Body of pancreas (tissue), 4 donors: ENCODE data around the gene CRYBG3. TPM values are rescaled to one million over a fixed set of nuclear protein-coding genes. Genes with fewer than 3 reads are reported as not detected.
A peak's percentile ranks its signal among the peaks of the same experiment; 100 is the strongest.

Source experiments
- ATAC-seq: fragments of 150-250 bp; one replicate; pipeline ENCODE4 v1.9.1; 2016
- DNase-seq, 4 donors: peaks; one replicate each; pipeline ENCODE4 v3.0.0-alpha.2; 2019
- H3K27ac ChIP-seq, 4 donors: fragments of 200-600 bp; sonication (generic); 1 replicate in 3 of 4; 2 replicates in 1 of 4; pipeline versions ENCODE4 v1.5.1 to v1.6.1; 2016 to 2019; ENCODE audit warnings: mild to moderate bottlenecking in 1 of 4, mixed read lengths in 1 of 4, moderate library complexity in 1 of 4
- H3K27me3 ChIP-seq, 2 donors: fragments of 200-600 bp; sonication (generic); one replicate each; pipeline ENCODE4 v1.6.0; 2016; ENCODE audit warnings: mild to moderate bottlenecking in 1 of 2
- H3K36me3 ChIP-seq, 2 donors: fragments of 200-600 bp; sonication (generic); replicated peaks in 1 of 2; 2 replicates each; pipeline ENCODE4 v1.5.1; 2016; ENCODE audit warnings: low read depth in 2 of 2; ENCODE audit not compliant: insufficient read depth in 1 of 2
- H3K4me1 ChIP-seq: fragments of 200-600 bp; sonication (generic); one replicate; pipeline ENCODE4 v1.6.0; 2016
- H3K4me3 ChIP-seq, 2 donors: fragments of 200-600 bp; sonication (generic); 1 replicate in 1 of 2; 2 replicates in 1 of 2; pipeline ENCODE4 v1.5.1; 2016 to 2019
- H3K9me3 ChIP-seq, 3 donors: fragments of 200-600 bp; sonication (generic); 1 replicate in 2 of 3; 2 replicates in 1 of 3; pipeline ENCODE4 v1.5.1; 2016
- CTCF ChIP-seq, 7 experiments: fragments of 450-650 bp in 4 of 7; fragments of 200-600 bp in 3 of 7; sonication (generic) in 3 of 7; IDR thresholded peaks; one replicate each; pipeline ENCODE4 v1.5.1; 2016 to 2019; ENCODE audit warnings: antibody characterized with exemption in 7 of 7
- POLR2A ChIP-seq, 3 donors: fragments of 450-650 bp; IDR thresholded peaks; one replicate each; pipeline ENCODE4 v1.6.1; 2016; ENCODE audit warnings: antibody characterized with exemption in 3 of 3, mild to moderate bottlenecking in 2 of 3
- WGBS, 2 donors: methylation state at CpG; one replicate each; pipeline ENCODE4 v1.1.5; 2017; 5-methylcytosine and 5-hydroxymethylcytosine counted together
- intact Hi-C: fragments of 100-400 bp; cut with DNase I; formaldehyde crosslinking; loops from one replicate; pipeline ENCODE4 v1.15.1; 2023
- total RNA-seq, 2 donors: library from RNA; depleted of rRNA; stranded (reverse); fragments of >200 nt; gene quantifications; one replicate each; pipeline ENCODE4 v1.1.0, GENCODE V29; 2016

Gene CRYBG3
- total RNA-seq, 2 donors from 2014 or later = 14.5 to 17.1 TPM

- TF ChIP-seq CTCF (IDR thresholded peaks at IDR 0.05) (no peak), POLR2A (IDR thresholded peaks at IDR 0.05) (no peak)
- 81% methylated on average over 5 of the region's 5 CpGs for WGBS, 2 donors
- Histone ChIP-seq H3K36me3 (peaks cover 0 to 39% of the 10 kb centered on the region in 2 donors), H3K4me1 (no peaks in the 10 kb centered on the region), H3K4me3 (no peak overlapping the region), H3K27me3 (no peaks in the 10 kb centered on the region), H3K27ac (no peak overlapping the region), H3K9me3 (no peaks in the 10 kb centered on the region)
- intact Hi-C loops = no loop called here
- DNase-seq (no peak), ATAC-seq (no peak)
These were observed 127.9 kb downstream of the CRYBG3 start for GRCh38 chr3:97949743-97950142.

GRCh38 chr3:97950360-97950759, 128.5 kb downstream of the CRYBG3 start:
- no peak for DNase-seq
- no peak for ATAC-seq
- Histone ChIP-seq H3K27me3 (no peaks in the 10 kb centered on the region), H3K27ac (no peak overlapping the region), H3K9me3 (no peaks in the 10 kb centered on the region), H3K4me1 (no peaks in the 10 kb centered on the region), H3K36me3 (peaks cover 0 to 33% of the 10 kb centered on the region in 2 donors), H3K4me3 (no peak overlapping the region)
- intact Hi-C loops = no loop called here
- no peak for TF ChIP-seq POLR2A (IDR thresholded peaks at IDR 0.05)
- TF ChIP-seq CTCF (IDR thresholded peaks at IDR 0.05) = no peak
- 83 to 91% methylated on average over 3 of the region's 3 CpGs for WGBS, 2 donors

- TF ChIP-seq POLR2A (IDR thresholded peaks at IDR 0.05) = no peak
- no peak for TF ChIP-seq CTCF (IDR thresholded peaks at IDR 0.05)
- Histone ChIP-seq H3K4me3 (no peak overlapping the region), H3K27me3 (no peaks in the 10 kb centered on the region), H3K36me3 (peaks cover 0 to 25% of the 10 kb centered on the region in 2 donors), H3K27ac (no peak overlapping the region), H3K9me3 (no peaks in the 10 kb centered on the region), H3K4me1 (no peaks in the 10 kb centered on the region)
- intact Hi-C loops = no loop called here
- peak; percentile 40 for ATAC-seq
- WGBS, 2 donors = 89% methylated on average over 3 of the region's 3 CpGs
- DNase-seq = peak in 2 of 4 donors; percentile 23 to 49
These were observed 130.5 kb downstream of the CRYBG3 start for GRCh38 chr3:97952280-97952679.

- no peak for TF ChIP-seq CTCF (IDR thresholded peaks at IDR 0.05)
- TF ChIP-seq POLR2A (IDR thresholded peaks at IDR 0.05) = no peak
- ATAC-seq = no peak
- Histone ChIP-seq H3K27me3 (no peaks in the 10 kb centered on the region), H3K4me3 (no peak overlapping the region), H3K9me3 (no peaks in the 10 kb centered on the region), H3K36me3 (peaks cover 0 to 23% of the 10 kb centered on the region in 2 donors), H3K27ac (no peak overlapping the region), H3K4me1 (no peaks in the 10 kb centered on the region)
- DNase-seq = no peak
- intact Hi-C loops = no loop called here
- 94 to 100% methylated on average over 1 of the region's 1 CpG for WGBS, 2 donors
These were observed 131.1 kb downstream of the CRYBG3 start for GRCh38 chr3:97952872-97953271.

GRCh38 chr3:97954228-97954827, 132.5 kb downstream of the CRYBG3 start:
- ATAC-seq (no peak), DNase-seq (no peak)
- Histone ChIP-seq H3K27me3 (no peaks in the 10 kb centered on the region), H3K4me3 (no peak overlapping the region), H3K4me1 (no peaks in the 10 kb centered on the region), H3K27ac (no peak overlapping the region), H3K9me3 (no peaks in the 10 kb centered on the region), H3K36me3 (peaks cover 0 to 19% of the 10 kb centered on the region in 2 donors)
- TF ChIP-seq CTCF (IDR thresholded peaks at IDR 0.05) (no peak), POLR2A (IDR thresholded peaks at IDR 0.05) (no peak)
- intact Hi-C loops = no loop called here
- 83 to 86% methylated on average over 9 of the region's 9 CpGs for WGBS, 2 donors
